GM12874 (cell line): ENCODE data around the gene SPDYE17.
"Not testable (repeated sequence)": the region's sequence is repeated elsewhere in the genome, so short reads cannot be mapped to it uniquely, and the experiment has no call there.

Experiments used
- TF ChIP-seq, protein P1 (sequence below): IDR thresholded peaks from 2 replicates; pipeline ENCODE4 v1.5.1; 2011; ENCODE audit warnings: low read depth, mild to moderate bottlenecking, control low read depth, low read length, moderate library complexity; ENCODE audit not compliant: insufficient read depth

SPDYE17 gene, protein sequence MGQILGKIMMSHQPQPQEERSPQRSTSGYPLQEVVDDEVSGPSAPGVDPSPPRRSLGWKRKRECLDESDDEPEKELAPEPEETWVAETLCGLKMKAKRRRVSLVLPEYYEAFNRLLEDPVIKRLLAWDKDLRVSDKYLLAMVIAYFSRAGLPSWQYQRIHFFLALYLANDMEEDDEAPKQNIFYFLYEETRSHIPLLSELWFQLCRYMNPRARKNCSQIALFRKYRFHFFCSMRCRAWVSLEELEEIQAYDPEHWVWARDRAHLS

GRCh38 chr7:77032261-77032660 lies at the start of gene SPDYE17:
Gene SPDYE17 (minus strand): TSS chr7:77032361. CDS start chr7:77030570, 1,791 bp downstream.
- TF ChIP-seq, protein P1, sequence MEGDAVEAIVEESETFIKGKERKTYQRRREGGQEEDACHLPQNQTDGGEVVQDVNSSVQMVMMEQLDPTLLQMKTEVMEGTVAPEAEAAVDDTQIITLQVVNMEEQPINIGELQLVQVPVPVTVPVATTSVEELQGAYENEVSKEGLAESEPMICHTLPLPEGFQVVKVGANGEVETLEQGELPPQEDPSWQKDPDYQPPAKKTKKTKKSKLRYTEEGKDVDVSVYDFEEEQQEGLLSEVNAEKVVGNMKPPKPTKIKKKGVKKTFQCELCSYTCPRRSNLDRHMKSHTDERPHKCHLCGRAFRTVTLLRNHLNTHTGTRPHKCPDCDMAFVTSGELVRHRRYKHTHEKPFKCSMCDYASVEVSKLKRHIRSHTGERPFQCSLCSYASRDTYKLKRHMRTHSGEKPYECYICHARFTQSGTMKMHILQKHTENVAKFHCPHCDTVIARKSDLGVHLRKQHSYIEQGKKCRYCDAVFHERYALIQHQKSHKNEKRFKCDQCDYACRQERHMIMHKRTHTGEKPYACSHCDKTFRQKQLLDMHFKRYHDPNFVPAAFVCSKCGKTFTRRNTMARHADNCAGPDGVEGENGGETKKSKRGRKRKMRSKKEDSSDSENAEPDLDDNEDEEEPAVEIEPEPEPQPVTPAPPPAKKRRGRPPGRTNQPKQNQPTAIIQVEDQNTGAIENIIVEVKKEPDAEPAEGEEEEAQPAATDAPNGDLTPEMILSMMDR: not testable (repeated sequence)

GRCh38 chr7:77062557-77062956 lies 30.4 kb upstream of the SPDYE17 start, which contains the start of gene SPDYE18:
Gene SPDYE18 (minus strand): TSS chr7:77062558. CDS start chr7:77060512, 2,046 bp downstream.
- TF ChIP-seq, protein P1: not testable (repeated sequence)

DNA sequence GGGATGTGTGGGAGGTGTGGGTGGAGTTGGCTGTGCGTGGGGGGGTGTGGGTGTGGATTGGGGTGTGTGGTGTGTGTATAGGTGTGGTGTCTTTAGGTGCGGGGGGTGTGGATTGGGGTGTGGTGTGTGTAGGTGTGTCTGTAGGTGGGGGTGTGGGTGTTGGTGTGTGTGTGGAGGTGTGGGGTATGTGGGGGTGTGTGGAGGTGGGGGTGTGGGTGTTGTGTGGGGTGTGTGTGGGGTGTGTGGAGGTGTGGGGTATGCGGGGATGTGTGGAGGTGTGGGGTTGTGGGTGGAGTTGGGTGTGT lies 33.9 kb downstream of the SPDYE17 start:
- TF ChIP-seq, protein P1: no peak

- TF ChIP-seq, protein P1: no peak
Observed at GRCh38 chr7:76997381-76998284, 34.5 kb downstream of the SPDYE17 start.
